K562 (cell line): ENCODE data around the gene CADM2. TPM values are rescaled to one million over a fixed set of nuclear protein-coding genes. Genes with fewer than 3 reads are reported as not detected.

Experiments used
- ATAC-seq: fragments of 200-7000 bp; cut with Tn5 transposase; 3 replicates; pipeline ENCODE4 v1.9.1; 2020; ENCODE audit warnings: moderate library complexity
- BruUV-seq: library from RNA; stranded (reverse); fragments of 400-500 nt; replicated peaks from 2 replicates; lab custom pipeline; 2021; lab: Mats Ljungman, UMichigan
- CTCF ChIA-PET: fragments of 300-600 bp; formaldehyde crosslinking; extraction: SDS; loops from one replicate; lab custom pipeline; 2021; ENCODE audit warnings: low intra/inter-chr PET ratio; lab: Yijun Ruan, JAX
- POLR2A ChIA-PET: fragments of 300-600, 350-650 bp; sonication (Branson Sonifier 250); formaldehyde crosslinking; extraction: SDS; loops from one replicate; lab custom pipeline; 2021; ENCODE audit warnings: antibody characterized with exemption, inconsistent platforms; lab: Yijun Ruan, JAX
- DNase-seq, 4 experiments: peaks; one replicate each; pipeline versions ENCODE4 v3.0.0 to v3.0.0-alpha.2; 2011 to 2018; ENCODE audit warnings: low spot score in 3 of 4, mixed read lengths in 3 of 4; ENCODE audit errors: extremely low read depth in 1 of 4
- FAIRE-seq: peaks from 2 replicates; lab custom pipeline; 2011; peaks lifted over from hg19 to GRCh38; lab: Jason Lieb, UNC
- H2AFZ ChIP-seq: 2 replicates; pipeline ENCODE4 v1.6.0; 2011; ENCODE audit warnings: low read depth, low read length, control low read depth, inconsistent platforms
- H3K27ac ChIP-seq: fragments of 200-600 bp; 3 replicates; pipeline ENCODE4 v1.8.0; 2011; ENCODE audit warnings: low read depth, mild to moderate bottlenecking, control low read depth, inconsistent platforms, low read length, moderate library complexity, mixed read lengths; ENCODE audit errors: extremely low read depth
- H3K27me3 ChIP-seq, 2 experiments: fragments of 300-600 bp in 1 of 2; 2 replicates in 1 of 2; 3 replicates in 1 of 2; pipeline versions ENCODE4 v1.6.0 to v1.8.0; 2011; ENCODE audit warnings: inconsistent platforms in 2 of 2, low read length in 2 of 2, mild to moderate bottlenecking in 1 of 2, mixed read lengths in 1 of 2, moderate library complexity in 1 of 2; ENCODE audit not compliant: control insufficient read depth in 2 of 2, insufficient read depth in 2 of 2
- H3K36me3 ChIP-seq: fragments of 300-600 bp; 3 replicates; pipeline ENCODE4 v1.8.0; 2011; ENCODE audit warnings: mild to moderate bottlenecking, low read length, inconsistent platforms; ENCODE audit not compliant: control insufficient read depth, insufficient read depth
- H3K4me1 ChIP-seq, 2 experiments: fragments of 200-600 bp in 1 of 2; replicated peaks in 1 of 2; 2 replicates in 1 of 2; 3 replicates in 1 of 2; pipeline versions ENCODE4 v1.5.1 to v1.8.0; 2011; ENCODE audit warnings: inconsistent platforms in 2 of 2, low read length in 2 of 2, mild to moderate bottlenecking in 1 of 2, mixed read lengths in 1 of 2, moderate library complexity in 1 of 2; ENCODE audit not compliant: control insufficient read depth in 2 of 2, insufficient read depth in 2 of 2
- H3K4me2 ChIP-seq: 2 replicates; pipeline ENCODE4 v1.6.1; 2011; ENCODE audit warnings: low read length, control low read depth, inconsistent platforms, mixed read lengths; ENCODE audit not compliant: insufficient read depth
- H3K4me3 ChIP-seq: fragments of 200-600 bp; sonication (generic), shearing (Covaris generic); 2 replicates; pipeline ENCODE4 v1.5.1; 2016; ENCODE audit warnings: control low read depth, inconsistent platforms
- H3K79me2 ChIP-seq: fragments of 200-600 bp; 3 replicates; pipeline ENCODE4 v1.8.0; 2011; ENCODE audit warnings: low read length, inconsistent platforms; ENCODE audit not compliant: control insufficient read depth, insufficient read depth
- H3K9ac ChIP-seq, 2 experiments: 2 replicates each; pipeline versions ENCODE4 v1.6.0 to v1.6.1; 2011; ENCODE audit warnings: low read depth in 2 of 2, low read length in 2 of 2, control low read depth in 1 of 2, inconsistent platforms in 1 of 2, mild to moderate bottlenecking in 1 of 2, mixed read lengths in 1 of 2; ENCODE audit not compliant: insufficient read depth in 1 of 2
- H3K9me1 ChIP-seq: one replicate; pipeline ENCODE4 v1.6.0; 2011; ENCODE audit warnings: inconsistent platforms, mild to moderate bottlenecking, low read length, moderate library complexity; ENCODE audit not compliant: control insufficient read depth, insufficient read depth
- H3K9me3 ChIP-seq: replicated peaks from 2 replicates; pipeline ENCODE4 v1.5.1; 2011; ENCODE audit warnings: low read depth, low read length, inconsistent platforms; ENCODE audit not compliant: control insufficient read depth, insufficient read depth
- H4K20me1 ChIP-seq: replicated peaks from 2 replicates; pipeline ENCODE4 v1.6.1; 2011; ENCODE audit warnings: low read length, inconsistent platforms, mixed read lengths; ENCODE audit not compliant: control insufficient read depth, insufficient read depth
- BCOR ChIP-seq: fragments of 450-650 bp; IDR thresholded peaks from 2 replicates; pipeline ENCODE4 v1.6.1; 2016
- DIDO1 ChIP-seq: fragments of 450-650 bp; IDR thresholded peaks from 2 replicates; pipeline ENCODE4 v1.6.1; 2016; ENCODE audit warnings: low read depth, missing biosample characterization, missing genetic modification characterization
- DNMT1 ChIP-seq: fragments of 450-650 bp; IDR thresholded peaks from 2 replicates; pipeline ENCODE4 v1.6.1; 2016; ENCODE audit warnings: antibody characterized with exemption, mild to moderate bottlenecking
- FOSL1 ChIP-seq: fragments of 200-800 bp; sonication (Bioruptor generic); conservative IDR thresholded peaks from 2 replicates; pipeline ENCODE4 v1.6.1; 2016; ENCODE audit warnings: missing genetic modification characterization, missing compliant biosample characterization
- HMGN3 ChIP-seq: IDR thresholded peaks from 2 replicates; pipeline ENCODE4 v1.6.1; 2011; ENCODE audit warnings: borderline replicate concordance, low read depth, mild to moderate bottlenecking, mixed read lengths, low read length; ENCODE audit not compliant: insufficient read length; ENCODE audit errors: extremely low read depth
- KHSRP ChIP-seq: fragments of 450-650 bp; IDR thresholded peaks from 2 replicates; pipeline ENCODE4 v1.6.1; 2017
- TAL1 ChIP-seq: fragments of 450-650 bp; IDR thresholded peaks from 2 replicates; pipeline ENCODE4 v1.6.1; 2016; ENCODE audit warnings: mild to moderate bottlenecking
- TCF3 ChIP-seq: sonication (generic); formaldehyde crosslinking; IDR thresholded peaks from 2 replicates; pipeline ENCODE4 v1.4.0; 2020; ENCODE audit warnings: mild to moderate bottlenecking, missing genetic modification reagents
- ZNF140 ChIP-seq: fragments of 250-450 bp; sonication (Bioruptor Pico); IDR thresholded peaks from 2 replicates; pipeline ENCODE4 v1.8.0; 2021; ENCODE audit warnings: moderate library complexity, mild to moderate bottlenecking, inconsistent platforms
- ZNF24 ChIP-seq: fragments of 450-650 bp; IDR thresholded peaks from 2 replicates; pipeline ENCODE4 v1.6.1; 2016
- ZNF766 ChIP-seq: fragments of 200-800 bp; sonication (Bioruptor generic); conservative IDR thresholded peaks from 2 replicates; pipeline ENCODE4 v1.6.1; 2016; ENCODE audit warnings: missing genetic modification characterization, missing compliant biosample characterization
- WGBS: fragments of 100-300 bp; shearing (Covaris generic); methylation state at CpG from one replicate; pipeline ENCODE4 v1.1.6; 2016; ENCODE audit warnings: low coverage, mixed read lengths; ENCODE audit not compliant: insufficient coverage; ENCODE audit errors: missing lambda C conversion rate; 5-methylcytosine and 5-hydroxymethylcytosine counted together
- in situ Hi-C: fragments of 300-500 bp; cut with MboI; formaldehyde crosslinking; loops from 4 replicates; pipeline ENCODE4 v1.15.0; 2018; ENCODE audit warnings: inconsistent platforms, mixed read lengths
- intact Hi-C: fragments of 100-400 bp; cut with micrococcal nuclease; formaldehyde crosslinking; loops from 2 replicates; pipeline ENCODE4 v1.14.2; 2022
- polyA plus RNA-seq, 8 experiments: library from polyadenylated mRNA; depleted of rRNA in 4 of 8; stranded (reverse) in 5 of 8; unstranded in 3 of 8; fragments of >200 nt; fragmentation: Nextera tagmentation in 2 of 8; fragmentation: Illumina TruSeq in 1 of 8; extraction: Ambion mirVana in 2 of 8; extraction: Trizol in 1 of 8; gene quantifications; 2 replicates each; pipeline versions ENCODE4 v1.2.1 to v1.2.3, GENCODE V29; 2011 to 2014; ENCODE audit warnings: inconsistent platforms in 1 of 8, missing spikeins in 1 of 8
- total RNA-seq, 7 experiments: library from RNA; depleted of rRNA in 6 of 7; stranded (reverse); fragments of >200 nt in 6 of 7; fragmentation: Illumina TruSeq in 2 of 7; extraction: Trizol in 2 of 7; gene quantifications; 2 replicates each; pipeline versions ENCODE4 v1.2.1 to v1.2.3, GENCODE V29; 2011 to 2021; ENCODE audit warnings: low replicate concordance in 1 of 7
- TF ChIP-seq, protein P1 (sequence below): fragments of 450-650 bp; formaldehyde crosslinking; IDR thresholded peaks from 2 replicates; pipeline ENCODE4 v1.4.0; 2020; ENCODE audit warnings: mild to moderate bottlenecking, moderate library complexity
- TF ChIP-seq, protein P2 (sequence below), 3 experiments: fragments of 200-800 bp in 1 of 3; fragments of 250-450 bp in 1 of 3; fragments of 450-650 bp in 1 of 3; sonication (Bioruptor Pico) in 1 of 3; sonication (Bioruptor generic) in 1 of 3; formaldehyde crosslinking in 1 of 3; IDR thresholded peaks; 2 replicates each; pipeline versions ENCODE4 v1.6.1 to v1.8.0; 2016 to 2022; ENCODE audit warnings: mild to moderate bottlenecking in 2 of 3, missing genetic modification characterization in 2 of 3, missing compliant biosample characterization in 1 of 3, moderate library complexity in 1 of 3
- TF ChIP-seq, protein P3 (sequence below): sonication (generic); formaldehyde crosslinking; IDR thresholded peaks from 2 replicates; pipeline ENCODE4 v1.8.0; 2022; ENCODE audit warnings: mild to moderate bottlenecking, missing genetic modification reagents, borderline replicate concordance

Gene CADM2
- total and polyA plus RNA-seq, 9 of the 15 experiments (the other 6 are each of a cell fraction or from before 2014, with no cell fraction given), result 0.11 to 3.2 (median 0.95) TPM

DNA sequence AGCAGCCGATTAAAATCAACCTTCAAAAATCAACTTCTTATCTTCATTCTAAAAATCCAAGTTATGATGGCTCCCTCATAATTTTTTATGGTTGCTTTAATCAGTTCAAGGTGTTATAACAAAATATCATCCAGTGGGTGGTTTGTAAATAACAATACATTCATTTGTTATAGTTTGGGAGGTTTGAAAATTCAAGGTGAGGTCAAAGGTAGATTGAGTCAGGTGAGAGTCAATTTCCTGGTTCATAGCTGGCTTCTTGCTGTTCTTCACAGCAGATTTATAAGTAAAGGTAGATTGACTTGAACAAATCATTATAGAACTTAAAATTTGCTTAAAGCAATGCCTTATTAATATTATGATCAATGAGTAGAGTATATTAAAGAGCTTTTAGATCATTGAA is 192.8 kb downstream of the CADM2 start:
- WGBS, result 0% methylated on average over 1 of the region's 1 CpG
- ChIA-PET CTCF (no interaction called here), POLR2A (no interaction called here)
- Histone ChIP-seq H3K4me2 (no peak overlapping the region), H3K27ac (no peak overlapping the region), H3K36me3 (no peaks in the 10 kb centered on the region), H3K9me1 (no peaks in the 10 kb centered on the region), H3K9me3 (no peaks in the 10 kb centered on the region), H3K27me3 (no peaks in the 10 kb centered on the region), H4K20me1 (no peaks in the 10 kb centered on the region), H3K79me2 (no peaks in the 10 kb centered on the region), H3K4me1 (no peaks in the 10 kb centered on the region), H2AFZ (no peak overlapping the region), H3K9ac (no peak overlapping the region), H3K4me3 (no peak overlapping the region)
- ATAC-seq (no peak), FAIRE-seq (no peak), DNase-seq (no peak)
- BruUV-seq, result no TSS peak
- intact Hi-C loops, result no loop called here
- in situ Hi-C loops, result no loop called here
- TF ChIP-seq ZNF140 (CRISPR knock-in tag) (no peak), HMGN3 (no peak), ZNF766 (CRISPR knock-in tag) (no peak), DNMT1 (no peak), BCOR (no peak), ZNF24 (no peak), FOSL1 (tag) (no peak), TCF3 (CRISPR knock-in tag) (no peak), TAL1 (no peak), KHSRP (no peak), DIDO1 (tag) (no peak)
- TF ChIP-seq, protein P1, sequence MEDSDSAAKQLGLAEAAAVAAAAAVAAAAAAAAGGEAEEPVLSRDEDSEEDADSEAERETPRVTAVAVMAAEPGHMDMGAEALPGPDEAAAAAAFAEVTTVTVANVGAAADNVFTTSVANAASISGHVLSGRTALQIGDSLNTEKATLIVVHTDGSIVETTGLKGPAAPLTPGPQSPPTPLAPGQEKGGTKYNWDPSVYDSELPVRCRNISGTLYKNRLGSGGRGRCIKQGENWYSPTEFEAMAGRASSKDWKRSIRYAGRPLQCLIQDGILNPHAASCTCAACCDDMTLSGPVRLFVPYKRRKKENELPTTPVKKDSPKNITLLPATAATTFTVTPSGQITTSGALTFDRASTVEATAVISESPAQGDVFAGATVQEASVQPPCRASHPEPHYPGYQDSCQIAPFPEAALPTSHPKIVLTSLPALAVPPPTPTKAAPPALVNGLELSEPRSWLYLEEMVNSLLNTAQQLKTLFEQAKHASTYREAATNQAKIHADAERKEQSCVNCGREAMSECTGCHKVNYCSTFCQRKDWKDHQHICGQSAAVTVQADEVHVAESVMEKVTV (CRISPR knock-in tag), result no peak
- TF ChIP-seq, protein P2, sequence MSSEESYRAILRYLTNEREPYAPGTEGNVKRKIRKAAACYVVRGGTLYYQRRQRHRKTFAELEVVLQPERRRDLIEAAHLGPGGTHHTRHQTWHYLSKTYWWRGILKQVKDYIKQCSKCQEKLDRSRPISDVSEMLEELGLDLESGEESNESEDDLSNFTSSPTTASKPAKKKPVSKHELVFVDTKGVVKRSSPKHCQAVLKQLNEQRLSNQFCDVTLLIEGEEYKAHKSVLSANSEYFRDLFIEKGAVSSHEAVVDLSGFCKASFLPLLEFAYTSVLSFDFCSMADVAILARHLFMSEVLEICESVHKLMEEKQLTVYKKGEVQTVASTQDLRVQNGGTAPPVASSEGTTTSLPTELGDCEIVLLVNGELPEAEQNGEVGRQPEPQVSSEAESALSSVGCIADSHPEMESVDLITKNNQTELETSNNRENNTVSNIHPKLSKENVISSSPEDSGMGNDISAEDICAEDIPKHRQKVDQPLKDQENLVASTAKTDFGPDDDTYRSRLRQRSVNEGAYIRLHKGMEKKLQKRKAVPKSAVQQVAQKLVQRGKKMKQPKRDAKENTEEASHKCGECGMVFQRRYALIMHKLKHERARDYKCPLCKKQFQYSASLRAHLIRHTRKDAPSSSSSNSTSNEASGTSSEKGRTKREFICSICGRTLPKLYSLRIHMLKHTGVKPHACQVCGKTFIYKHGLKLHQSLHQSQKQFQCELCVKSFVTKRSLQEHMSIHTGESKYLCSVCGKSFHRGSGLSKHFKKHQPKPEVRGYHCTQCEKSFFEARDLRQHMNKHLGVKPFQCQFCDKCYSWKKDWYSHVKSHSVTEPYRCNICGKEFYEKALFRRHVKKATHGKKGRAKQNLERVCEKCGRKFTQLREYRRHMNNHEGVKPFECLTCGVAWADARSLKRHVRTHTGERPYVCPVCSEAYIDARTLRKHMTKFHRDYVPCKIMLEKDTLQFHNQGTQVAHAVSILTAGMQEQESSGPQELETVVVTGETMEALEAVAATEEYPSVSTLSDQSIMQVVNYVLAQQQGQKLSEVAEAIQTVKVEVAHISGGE (CRISPR knock-in tag; IDR thresholded peaks at IDR 0.05), result no peak
- TF ChIP-seq, protein P3, sequence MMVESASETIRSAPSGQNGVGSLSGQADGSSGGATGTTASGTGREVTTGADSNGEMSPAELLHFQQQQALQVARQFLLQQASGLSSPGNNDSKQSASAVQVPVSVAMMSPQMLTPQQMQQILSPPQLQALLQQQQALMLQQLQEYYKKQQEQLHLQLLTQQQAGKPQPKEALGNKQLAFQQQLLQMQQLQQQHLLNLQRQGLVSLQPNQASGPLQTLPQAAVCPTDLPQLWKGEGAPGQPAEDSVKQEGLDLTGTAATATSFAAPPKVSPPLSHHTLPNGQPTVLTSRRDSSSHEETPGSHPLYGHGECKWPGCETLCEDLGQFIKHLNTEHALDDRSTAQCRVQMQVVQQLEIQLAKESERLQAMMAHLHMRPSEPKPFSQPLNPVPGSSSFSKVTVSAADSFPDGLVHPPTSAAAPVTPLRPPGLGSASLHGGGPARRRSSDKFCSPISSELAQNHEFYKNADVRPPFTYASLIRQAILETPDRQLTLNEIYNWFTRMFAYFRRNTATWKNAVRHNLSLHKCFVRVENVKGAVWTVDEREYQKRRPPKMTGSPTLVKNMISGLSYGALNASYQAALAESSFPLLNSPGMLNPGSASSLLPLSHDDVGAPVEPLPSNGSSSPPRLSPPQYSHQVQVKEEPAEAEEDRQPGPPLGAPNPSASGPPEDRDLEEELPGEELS (CRISPR knock-in tag), result no peak
